Liver (tissue), 3 donors: Measurements from ENCODE around the gene PROCA1.

Experiments
- CTCF ChIP-seq: fragments of 150-350 bp; IDR thresholded peaks from 2 replicates; pipeline ENCODE4 v1.5.1; 2017; ENCODE audit warnings: improper control_type of control experiment, low read depth, low read length; ENCODE audit not compliant: missing input control
- FOXA1 ChIP-seq: IDR thresholded peaks from 2 replicates; pipeline ENCODE4 v1.6.1; 2016; ENCODE audit warnings: antibody characterized with exemption
- GABPA ChIP-seq, 2 donors: IDR thresholded peaks in 1 of 2; conservative IDR thresholded peaks in 1 of 2; 2 replicates each; pipeline ENCODE4 v1.6.1; 2016; ENCODE audit warnings: antibody characterized with exemption in 2 of 2, mild to moderate bottlenecking in 1 of 2, moderate library complexity in 1 of 2
- HNF4A ChIP-seq, 2 donors: conservative IDR thresholded peaks; 2 replicates each; pipeline ENCODE4 v1.6.1; 2016; ENCODE audit warnings: antibody characterized with exemption in 2 of 2, mild to moderate bottlenecking in 2 of 2
- JUND ChIP-seq, 2 donors: IDR thresholded peaks; 2 replicates each; pipeline ENCODE4 v1.6.1; 2016; ENCODE audit warnings: antibody characterized with exemption in 2 of 2
- RAD21 ChIP-seq, 2 donors: IDR thresholded peaks; 2 replicates each; pipeline ENCODE4 v1.6.1; 2016; ENCODE audit warnings: antibody characterized with exemption in 2 of 2, mild to moderate bottlenecking in 2 of 2
- SP1 ChIP-seq: IDR thresholded peaks from 2 replicates; pipeline ENCODE4 v1.6.1; 2018; ENCODE audit warnings: antibody characterized with exemption, mild to moderate bottlenecking
- TF ChIP-seq, protein P1 (sequence below): IDR thresholded peaks from 2 replicates; pipeline ENCODE4 v1.6.1; 2016; ENCODE audit warnings: antibody characterized with exemption, mild to moderate bottlenecking
- donor health status: healthy.
- donor health status: healthy.

DNA sequence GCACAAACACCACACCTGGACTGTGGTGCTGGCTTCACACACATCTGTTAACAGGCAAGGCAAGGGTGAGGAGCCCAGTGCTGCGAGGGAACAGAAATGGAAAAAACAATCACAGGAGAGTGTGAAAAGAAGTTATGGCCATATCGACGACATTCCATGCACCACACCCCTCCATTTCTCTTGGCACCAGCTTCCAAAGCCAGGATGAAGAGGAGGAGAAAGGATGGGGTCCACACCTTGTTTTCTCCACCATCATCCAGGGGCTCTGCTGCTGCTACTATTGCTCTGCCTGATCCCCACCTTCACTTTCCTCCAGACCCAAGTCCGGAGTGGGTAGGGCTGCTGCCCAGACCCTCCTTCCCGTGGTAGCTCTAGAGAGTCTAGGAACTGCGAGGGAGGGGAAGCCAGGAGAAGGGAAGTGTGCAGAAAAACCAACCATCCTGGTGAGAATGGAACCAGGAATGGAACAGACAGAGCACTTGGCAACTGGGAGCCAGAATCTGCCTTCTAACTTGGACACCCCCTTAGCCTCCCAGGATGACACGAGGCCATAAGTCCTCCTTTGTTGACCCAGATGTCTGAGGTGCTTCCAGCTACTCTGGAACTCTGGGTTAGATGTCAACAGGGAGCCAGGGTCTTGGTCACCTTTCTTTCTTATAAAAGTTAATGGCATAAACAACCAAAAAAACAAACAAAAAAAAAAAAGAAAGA lies 1.2 kb upstream of the PROCA1 start:
- no peak for TF ChIP-seq RAD21 (IDR thresholded peaks at IDR 0.05)
- no peak for TF ChIP-seq JUND (IDR thresholded peaks at IDR 0.05)
- TF ChIP-seq CTCF: no peak
- TF ChIP-seq, protein P1, sequence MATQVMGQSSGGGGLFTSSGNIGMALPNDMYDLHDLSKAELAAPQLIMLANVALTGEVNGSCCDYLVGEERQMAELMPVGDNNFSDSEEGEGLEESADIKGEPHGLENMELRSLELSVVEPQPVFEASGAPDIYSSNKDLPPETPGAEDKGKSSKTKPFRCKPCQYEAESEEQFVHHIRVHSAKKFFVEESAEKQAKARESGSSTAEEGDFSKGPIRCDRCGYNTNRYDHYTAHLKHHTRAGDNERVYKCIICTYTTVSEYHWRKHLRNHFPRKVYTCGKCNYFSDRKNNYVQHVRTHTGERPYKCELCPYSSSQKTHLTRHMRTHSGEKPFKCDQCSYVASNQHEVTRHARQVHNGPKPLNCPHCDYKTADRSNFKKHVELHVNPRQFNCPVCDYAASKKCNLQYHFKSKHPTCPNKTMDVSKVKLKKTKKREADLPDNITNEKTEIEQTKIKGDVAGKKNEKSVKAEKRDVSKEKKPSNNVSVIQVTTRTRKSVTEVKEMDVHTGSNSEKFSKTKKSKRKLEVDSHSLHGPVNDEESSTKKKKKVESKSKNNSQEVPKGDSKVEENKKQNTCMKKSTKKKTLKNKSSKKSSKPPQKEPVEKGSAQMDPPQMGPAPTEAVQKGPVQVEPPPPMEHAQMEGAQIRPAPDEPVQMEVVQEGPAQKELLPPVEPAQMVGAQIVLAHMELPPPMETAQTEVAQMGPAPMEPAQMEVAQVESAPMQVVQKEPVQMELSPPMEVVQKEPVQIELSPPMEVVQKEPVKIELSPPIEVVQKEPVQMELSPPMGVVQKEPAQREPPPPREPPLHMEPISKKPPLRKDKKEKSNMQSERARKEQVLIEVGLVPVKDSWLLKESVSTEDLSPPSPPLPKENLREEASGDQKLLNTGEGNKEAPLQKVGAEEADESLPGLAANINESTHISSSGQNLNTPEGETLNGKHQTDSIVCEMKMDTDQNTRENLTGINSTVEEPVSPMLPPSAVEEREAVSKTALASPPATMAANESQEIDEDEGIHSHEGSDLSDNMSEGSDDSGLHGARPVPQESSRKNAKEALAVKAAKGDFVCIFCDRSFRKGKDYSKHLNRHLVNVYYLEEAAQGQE: no peak
- no peak for TF ChIP-seq HNF4A (conservative IDR thresholded peaks at IDR 0.05)
- no peak for TF ChIP-seq SP1
- TF ChIP-seq GABPA (IDR thresholded peaks at IDR 0.05 in 1 of 2, conservative IDR thresholded peaks at IDR 0.05 in 1 of 2): no peak
- no peak for TF ChIP-seq FOXA1
